Measurements from ENCODE around the gene ELMO1. TPM values are rescaled to one million over a fixed set of nuclear protein-coding genes. Genes with fewer than 3 reads are reported as not detected.

Gene ELMO1
- total RNA-seq, 1 experiment from 2014 or later = 137 TPM

- Histone ChIP-seq H3K79me2 (ENCODE audit: low read length) (no peaks in the 10 kb centered on the region), H3K27me3 (ENCODE audit: low read length) (no peaks in the 10 kb centered on the region), H2AFZ (ENCODE audit: low read length) (no peak overlapping the region), H3K36me3 (ENCODE audit: insufficient read depth, low read length) (no peaks in the 10 kb centered on the region), H3K27ac (ENCODE audit: low read length) (no peak overlapping the region), H3K4me2 (ENCODE audit: low read depth, low read length, poor library complexity, severe bottlenecking) (no peak overlapping the region), H3K9me3 (ENCODE audit: low read length) (no peaks in the 10 kb centered on the region), H4K20me1 (ENCODE audit: insufficient read depth, low read depth, low read length) (no peaks in the 10 kb centered on the region; the same call in 1 of the 2 replicates), H3K9ac (ENCODE audit: low read length) (no peak overlapping the region), H3K4me1 (ENCODE audit: low read length) (no peaks in the 10 kb centered on the region), H3K9me2 (replicated peaks; ENCODE audit: insufficient read depth, low read length) (no peaks in the 10 kb centered on the region), H3K4me3 (ENCODE audit: low read length) (no peak overlapping the region)
- no peak for DNase-seq
Measured at GRCh38 chr7:36928311-36928710, 520.4 kb downstream of the ELMO1 start.

DNA sequence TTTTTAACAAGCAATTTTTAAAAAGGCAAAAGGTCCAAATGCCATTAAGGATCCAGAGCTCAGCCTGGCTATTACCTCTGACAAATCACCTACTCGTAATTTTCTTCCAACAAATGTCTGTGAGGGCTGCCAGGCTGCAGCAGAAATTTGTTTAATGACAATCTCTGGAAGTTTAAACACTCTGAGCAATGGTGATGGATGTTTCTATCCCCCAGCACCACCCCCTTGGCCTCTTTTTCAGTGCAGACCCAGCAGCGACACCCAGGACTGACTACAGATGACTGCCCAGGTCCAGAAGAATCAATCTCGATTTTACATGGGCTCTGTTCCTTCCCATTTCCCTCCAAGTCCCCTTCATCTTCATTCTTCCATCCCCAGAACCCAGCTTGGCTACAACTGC, 523.0 kb downstream of the ELMO1 start:
- Histone ChIP-seq H3K27me3 (ENCODE audit: low read length) (no peaks in the 10 kb centered on the region), H3K9me2 (replicated peaks; ENCODE audit: insufficient read depth, low read length) (no peaks in the 10 kb centered on the region), H4K20me1 (ENCODE audit: insufficient read depth, low read depth, low read length) (no peaks in the 10 kb centered on the region; the same call in 1 of the 2 replicates), H3K4me2 (ENCODE audit: low read depth, low read length, poor library complexity, severe bottlenecking) (no peak overlapping the region), H3K27ac (ENCODE audit: low read length) (no peak overlapping the region), H3K36me3 (ENCODE audit: insufficient read depth, low read length) (no peaks in the 10 kb centered on the region), H2AFZ (ENCODE audit: low read length) (no peak overlapping the region), H3K9ac (ENCODE audit: low read length) (no peak overlapping the region), H3K4me1 (ENCODE audit: low read length) (no peaks in the 10 kb centered on the region), H3K79me2 (ENCODE audit: low read length) (no peaks in the 10 kb centered on the region), H3K9me3 (ENCODE audit: low read length) (no peaks in the 10 kb centered on the region), H3K4me3 (ENCODE audit: low read length) (no peak overlapping the region)
- DNase-seq = no peak

- Histone ChIP-seq H3K9me3 (ENCODE audit: low read length) (no peaks in the 10 kb centered on the region), H3K79me2 (ENCODE audit: low read length) (no peaks in the 10 kb centered on the region), H4K20me1 (ENCODE audit: insufficient read depth, low read depth, low read length) (no peaks in the 10 kb centered on the region; the same call in 1 of the 2 replicates), H3K27me3 (ENCODE audit: low read length) (no peaks in the 10 kb centered on the region), H3K4me2 (ENCODE audit: low read depth, low read length, poor library complexity, severe bottlenecking) (no peak overlapping the region), H3K36me3 (ENCODE audit: insufficient read depth, low read length) (no peaks in the 10 kb centered on the region), H3K9ac (ENCODE audit: low read length) (no peak overlapping the region), H3K9me2 (replicated peaks; ENCODE audit: insufficient read depth, low read length) (no peaks in the 10 kb centered on the region), H3K27ac (ENCODE audit: low read length) (no peak overlapping the region), H3K4me3 (ENCODE audit: low read length) (no peak overlapping the region), H2AFZ (ENCODE audit: low read length) (no peak overlapping the region), H3K4me1 (ENCODE audit: low read length) (no peaks in the 10 kb centered on the region)
- DNase-seq = no peak
Measured at GRCh38 chr7:36925207-36925606, 523.5 kb downstream of the ELMO1 start.

- Histone ChIP-seq H3K27me3 (ENCODE audit: low read length) (no peaks in the 10 kb centered on the region), H3K9me2 (replicated peaks; ENCODE audit: insufficient read depth, low read length) (no peaks in the 10 kb centered on the region), H2AFZ (ENCODE audit: low read length) (no peak overlapping the region), H3K4me3 (ENCODE audit: low read length) (no peak overlapping the region), H3K36me3 (ENCODE audit: insufficient read depth, low read length) (no peaks in the 10 kb centered on the region), H3K4me1 (ENCODE audit: low read length) (no peaks in the 10 kb centered on the region), H3K9me3 (ENCODE audit: low read length) (no peaks in the 10 kb centered on the region), H3K79me2 (ENCODE audit: low read length) (no peaks in the 10 kb centered on the region), H3K27ac (ENCODE audit: low read length) (no peak overlapping the region), H3K4me2 (ENCODE audit: low read depth, low read length, poor library complexity, severe bottlenecking) (no peak overlapping the region), H4K20me1 (ENCODE audit: insufficient read depth, low read depth, low read length) (no peaks in the 10 kb centered on the region; the same call in 1 of the 2 replicates), H3K9ac (ENCODE audit: low read length) (no peak overlapping the region)
- no peak for DNase-seq
Measured at GRCh38 chr7:36923943-36924436, 524.7 kb downstream of the ELMO1 start.

DNA sequence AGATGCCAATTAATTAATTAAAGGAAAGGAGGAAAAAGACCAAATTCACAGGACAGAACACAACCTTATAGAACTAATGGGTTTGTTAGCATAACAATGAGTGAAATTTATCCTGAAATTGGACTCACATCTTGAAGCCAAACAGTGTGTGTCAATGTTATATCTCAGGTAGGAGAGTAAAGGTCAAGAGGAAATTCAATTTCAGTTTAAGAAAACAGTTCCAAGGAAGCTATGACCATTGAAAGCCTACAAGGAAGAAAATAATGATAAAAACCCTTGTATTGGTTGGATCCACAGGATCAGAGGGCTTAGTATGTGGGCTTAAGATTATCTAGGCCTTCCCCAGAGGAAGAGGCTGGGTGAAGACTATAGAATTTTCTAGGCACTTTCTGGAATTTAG, 525.5 kb downstream of the ELMO1 start:
- H3K36me3 ChIP-seq (ENCODE audit: insufficient read depth, low read length) = no peaks in the 10 kb centered on the region
- DNase-seq = no peak
- no peak overlapping the region for H3K9ac ChIP-seq (ENCODE audit: low read length)
- no peaks in the 10 kb centered on the region for H3K9me2 ChIP-seq (replicated peaks; ENCODE audit: insufficient read depth, low read length)
- H3K4me3 ChIP-seq (ENCODE audit: low read length) = no peak overlapping the region
- no peaks in the 10 kb centered on the region for H3K4me1 ChIP-seq (ENCODE audit: low read length)
- H3K4me2 ChIP-seq (ENCODE audit: low read depth, low read length, poor library complexity, severe bottlenecking) = no peak overlapping the region
- no peaks in the 10 kb centered on the region; the same call in 1 of the 2 replicates for H4K20me1 ChIP-seq (ENCODE audit: insufficient read depth, low read depth, low read length)
- H2AFZ ChIP-seq (ENCODE audit: low read length) = no peak overlapping the region
- H3K27me3 ChIP-seq (ENCODE audit: low read length) = no peaks in the 10 kb centered on the region
- H3K79me2 ChIP-seq (ENCODE audit: low read length) = no peaks in the 10 kb centered on the region
- no peaks in the 10 kb centered on the region for H3K9me3 ChIP-seq (ENCODE audit: low read length)
- H3K27ac ChIP-seq (ENCODE audit: low read length) = no peak overlapping the region

DNA sequence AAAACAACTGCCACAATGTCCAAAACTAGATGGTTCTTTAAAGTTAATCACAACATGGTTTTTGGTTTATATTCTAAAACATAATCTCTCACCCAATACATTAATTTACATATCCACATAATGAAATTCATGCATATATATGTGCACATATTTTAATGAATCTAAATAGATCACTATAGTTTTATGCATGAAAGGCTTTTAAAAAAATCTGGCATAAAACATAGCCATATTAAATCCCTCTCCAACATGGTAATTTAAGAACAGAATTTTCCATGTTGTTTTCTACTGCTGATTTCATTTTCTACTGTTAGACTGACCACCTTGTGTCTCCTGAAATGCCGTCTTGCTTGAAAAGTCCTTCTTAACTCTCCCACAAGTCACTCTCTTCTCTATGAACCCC, 528.2 kb downstream of the ELMO1 start:
- no peak overlapping the region for H3K9ac ChIP-seq (ENCODE audit: low read length)
- H3K27ac ChIP-seq (ENCODE audit: low read length) = no peak overlapping the region
- no peaks in the 10 kb centered on the region for H3K9me2 ChIP-seq (replicated peaks; ENCODE audit: insufficient read depth, low read length)
- no peaks in the 10 kb centered on the region for H3K27me3 ChIP-seq (ENCODE audit: low read length)
- no peaks in the 10 kb centered on the region for H4K20me1 ChIP-seq (ENCODE audit: insufficient read depth, low read depth, low read length)
- no peak overlapping the region for H3K4me2 ChIP-seq (ENCODE audit: low read depth, low read length, poor library complexity, severe bottlenecking)
- H2AFZ ChIP-seq (ENCODE audit: low read length) = no peak overlapping the region
- no peaks in the 10 kb centered on the region for H3K79me2 ChIP-seq (ENCODE audit: low read length)
- no peaks in the 10 kb centered on the region for H3K4me1 ChIP-seq (ENCODE audit: low read length)
- no peaks in the 10 kb centered on the region for H3K36me3 ChIP-seq (ENCODE audit: insufficient read depth, low read length)
- no peak for DNase-seq
- no peak overlapping the region for H3K4me3 ChIP-seq (ENCODE audit: low read length)
- H3K9me3 ChIP-seq (ENCODE audit: low read length) = no peaks in the 10 kb centered on the region

DNA sequence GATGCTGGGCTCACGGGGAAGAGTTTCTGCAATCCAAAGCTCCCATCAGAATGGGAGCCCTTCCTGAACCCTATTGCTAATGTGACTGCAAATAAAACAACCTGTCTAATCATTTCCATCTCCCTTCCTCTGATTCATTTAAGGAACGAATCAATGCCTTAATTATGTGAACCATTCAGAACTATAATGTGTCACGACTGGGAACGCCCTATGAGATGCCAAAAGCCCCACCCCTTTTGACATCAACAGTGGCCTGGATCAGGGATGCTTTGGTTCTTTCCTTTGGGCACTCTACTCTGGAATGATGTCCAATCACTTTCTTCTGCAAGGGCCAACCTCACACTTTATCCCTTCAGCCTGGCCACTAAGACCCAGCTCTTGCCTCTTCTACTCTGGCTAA, 528.9 kb downstream of the ELMO1 start:
- Histone ChIP-seq H3K4me3 (ENCODE audit: low read length) (no peak overlapping the region), H3K9ac (ENCODE audit: low read length) (no peak overlapping the region), H3K27me3 (ENCODE audit: low read length) (no peaks in the 10 kb centered on the region), H3K9me3 (ENCODE audit: low read length) (no peaks in the 10 kb centered on the region), H3K4me1 (ENCODE audit: low read length) (no peaks in the 10 kb centered on the region), H3K36me3 (ENCODE audit: insufficient read depth, low read length) (no peaks in the 10 kb centered on the region), H4K20me1 (ENCODE audit: insufficient read depth, low read depth, low read length) (no peaks in the 10 kb centered on the region), H2AFZ (ENCODE audit: low read length) (no peak overlapping the region), H3K4me2 (ENCODE audit: low read depth, low read length, poor library complexity, severe bottlenecking) (no peak overlapping the region), H3K9me2 (replicated peaks; ENCODE audit: insufficient read depth, low read length) (no peaks in the 10 kb centered on the region), H3K79me2 (ENCODE audit: low read length) (no peaks in the 10 kb centered on the region), H3K27ac (ENCODE audit: low read length) (no peak overlapping the region)
- no peak for DNase-seq

DNA sequence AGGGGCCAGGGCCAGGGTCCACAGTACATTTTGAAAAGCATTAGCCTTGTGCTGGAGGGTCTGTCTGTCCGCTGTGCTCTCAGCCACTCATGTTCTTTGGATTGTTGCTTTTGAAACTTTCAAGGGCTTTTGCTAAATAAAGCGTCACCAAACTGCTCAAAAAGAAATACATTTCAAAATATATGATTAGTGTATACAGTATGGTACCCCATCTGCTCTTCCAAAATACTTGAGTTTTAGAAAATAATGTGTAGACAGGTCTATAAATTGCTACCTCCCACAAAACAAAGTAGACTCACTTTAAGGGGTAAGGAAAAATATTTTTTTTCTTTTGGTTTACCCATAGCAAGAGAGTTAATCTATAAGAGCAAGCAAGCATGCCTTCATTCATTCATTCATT, 530.1 kb downstream of the ELMO1 start:
- no peak for DNase-seq
- H3K79me2 ChIP-seq (ENCODE audit: low read length) = no peaks in the 10 kb centered on the region
- no peaks in the 10 kb centered on the region for H3K9me2 ChIP-seq (replicated peaks; ENCODE audit: insufficient read depth, low read length)
- no peak overlapping the region for H3K4me3 ChIP-seq (ENCODE audit: low read length)
- no peaks in the 10 kb centered on the region for H3K9me3 ChIP-seq (ENCODE audit: low read length)
- H3K4me1 ChIP-seq (ENCODE audit: low read length) = no peaks in the 10 kb centered on the region
- no peaks in the 10 kb centered on the region for H3K27me3 ChIP-seq (ENCODE audit: low read length)
- no peak overlapping the region for H3K4me2 ChIP-seq (ENCODE audit: low read depth, low read length, poor library complexity, severe bottlenecking)
- H2AFZ ChIP-seq (ENCODE audit: low read length) = no peak overlapping the region
- no peak overlapping the region for H3K27ac ChIP-seq (ENCODE audit: low read length)
- no peak overlapping the region for H3K9ac ChIP-seq (ENCODE audit: low read length)
- H3K36me3 ChIP-seq (ENCODE audit: insufficient read depth, low read length) = no peaks in the 10 kb centered on the region
- no peaks in the 10 kb centered on the region for H4K20me1 ChIP-seq (ENCODE audit: insufficient read depth, low read depth, low read length)

DNA sequence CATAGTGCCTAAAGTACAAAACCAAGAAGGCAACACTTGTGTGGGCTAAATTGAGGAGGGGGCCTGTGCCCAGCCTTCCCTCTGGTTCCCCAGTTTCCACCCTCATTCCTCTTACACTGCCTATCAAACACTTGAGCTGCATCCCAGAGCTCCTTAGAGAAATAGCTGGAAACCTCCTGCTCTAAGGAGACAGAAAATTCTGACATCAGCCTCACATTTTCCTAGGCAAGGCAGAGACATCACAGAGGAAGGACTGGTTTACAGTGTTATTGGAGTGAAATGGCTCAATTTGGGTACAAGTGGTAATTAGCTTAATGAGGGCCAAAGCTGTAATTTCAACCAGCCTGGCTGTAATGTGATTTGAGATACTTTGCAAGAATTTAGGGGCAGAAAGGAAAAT, 532.0 kb downstream of the ELMO1 start:
- H3K4me3 ChIP-seq (ENCODE audit: low read length) = no peak overlapping the region
- DNase-seq = no peak
- no peaks in the 10 kb centered on the region for H3K79me2 ChIP-seq (ENCODE audit: low read length)
- no peaks in the 10 kb centered on the region for H3K36me3 ChIP-seq (ENCODE audit: insufficient read depth, low read length)
- no peak overlapping the region for H3K4me2 ChIP-seq (ENCODE audit: low read depth, low read length, poor library complexity, severe bottlenecking)
- no peaks in the 10 kb centered on the region for H3K9me3 ChIP-seq (ENCODE audit: low read length)
- H3K27me3 ChIP-seq (ENCODE audit: low read length) = no peaks in the 10 kb centered on the region
- H3K4me1 ChIP-seq (ENCODE audit: low read length) = no peaks in the 10 kb centered on the region
- no peak overlapping the region for H3K27ac ChIP-seq (ENCODE audit: low read length)
- H3K9me2 ChIP-seq (replicated peaks; ENCODE audit: insufficient read depth, low read length) = no peaks in the 10 kb centered on the region
- H4K20me1 ChIP-seq (ENCODE audit: insufficient read depth, low read depth, low read length) = no peaks in the 10 kb centered on the region
- H3K9ac ChIP-seq (ENCODE audit: low read length) = no peak overlapping the region
- no peak overlapping the region for H2AFZ ChIP-seq (ENCODE audit: low read length)
